PC-9 (cell line): ENCODE measurements around the gene ELFN1. TPM values are rescaled to one million over a fixed set of nuclear protein-coding genes. Genes with fewer than 3 reads are reported as not detected.

Experiments
- BruUV-seq: library from RNA; stranded (reverse); fragments of 400-500 nt; replicated peaks from 2 replicates; lab custom pipeline; 2021; lab: Mats Ljungman, UMichigan
- CTCF ChIA-PET: fragments of 300-600 bp; sonication (Branson Sonifier 250); formaldehyde crosslinking; loops from one replicate; lab custom pipeline; 2022; ENCODE audit warnings: antibody characterized with exemption; lab: Charles Lee
- POLR2A ChIA-PET: fragments of 300-600 bp; sonication (Branson Sonifier 250); formaldehyde crosslinking; loops from one replicate; lab custom pipeline; 2022; ENCODE audit warnings: antibody characterized with exemption; ENCODE audit not compliant: unreplicated experiment; lab: Charles Lee
- DNase-seq, 2 experiments: peaks; one replicate each; pipeline versions ENCODE4 v3.0.0 to v3.0.0-alpha.2; 2015 to 2022; ENCODE audit warnings: mixed read lengths in 1 of 2
- H2AFZ ChIP-seq: fragments of 200-600 bp; sonication (generic); 2 replicates; pipeline ENCODE4 v1.8.1; 2017; ENCODE audit warnings: antibody characterized with exemption
- H3F3A ChIP-seq: fragments of 200-600 bp; sonication (generic); 2 replicates; pipeline ENCODE4 v1.8.1; 2017; ENCODE audit warnings: antibody characterized with exemption, mild to moderate bottlenecking, low read depth; ENCODE audit not compliant: insufficient read depth
- H3K27ac ChIP-seq: fragments of 200-600 bp; sonication (generic); 2 replicates; pipeline ENCODE4 v1.6.1; 2016; ENCODE audit warnings: mixed run types
- H3K27me3 ChIP-seq: fragments of 200-600 bp; sonication (generic); 2 replicates; pipeline ENCODE4 v1.6.1; 2016; ENCODE audit warnings: low read depth, mixed run types; ENCODE audit not compliant: insufficient read depth
- H3K36me3 ChIP-seq: fragments of 200-600 bp; sonication (generic); 2 replicates; pipeline ENCODE4 v1.6.1; 2016; ENCODE audit warnings: low read depth, mixed run types
- H3K4me1 ChIP-seq: fragments of 200-600 bp; sonication (generic); replicated peaks from 2 replicates; pipeline ENCODE4 v1.6.1; 2016; ENCODE audit warnings: mixed run types; ENCODE audit not compliant: insufficient read depth
- H3K4me2 ChIP-seq: fragments of 200-600 bp; sonication (generic); 2 replicates; pipeline ENCODE4 v1.6.1; 2017; ENCODE audit warnings: mixed run types
- H3K4me3 ChIP-seq: fragments of 200-600 bp; sonication (generic); 2 replicates; pipeline ENCODE4 v1.6.1; 2016; ENCODE audit warnings: mixed run types
- H3K79me2 ChIP-seq: fragments of 200-600 bp; sonication (generic); 2 replicates; pipeline ENCODE4 v1.6.1; 2017; ENCODE audit warnings: low read depth, mixed run types
- H3K9me2 ChIP-seq: fragments of 200-600 bp; sonication (generic); 2 replicates; pipeline ENCODE4 v1.8.1; 2017; ENCODE audit warnings: mild to moderate bottlenecking; ENCODE audit not compliant: insufficient read depth
- H3K9me3 ChIP-seq: fragments of 200-600 bp; sonication (generic); 2 replicates; pipeline ENCODE4 v1.8.1; 2016; ENCODE audit warnings: low read depth; ENCODE audit not compliant: insufficient read depth
- H4K20me1 ChIP-seq: fragments of 200-600 bp; sonication (generic); 2 replicates; pipeline ENCODE4 v1.8.1; 2017; ENCODE audit not compliant: insufficient read depth
- CTCF ChIP-seq: fragments of 200-600 bp; sonication (generic); conservative IDR thresholded peaks from 2 replicates; pipeline ENCODE4 v1.6.1; 2017; ENCODE audit warnings: mixed run types, antibody characterized with exemption, mild to moderate bottlenecking, moderate library complexity
- EZH2 ChIP-seq: fragments of 200-600 bp; sonication (generic); IDR thresholded peaks from 2 replicates; pipeline ENCODE4 v1.8.0; 2017; ENCODE audit warnings: antibody characterized with exemption, low read depth
- intact Hi-C: fragments of 100-400 bp; cut with micrococcal nuclease; formaldehyde crosslinking; loops from one replicate; pipeline ENCODE4 v1.10.0; 2022; ENCODE audit not compliant: unreplicated experiment
- total RNA-seq: library from RNA; stranded (reverse); gene quantifications from 2 replicates; pipeline ENCODE4 v1.2.3, GENCODE V29; 2021

The ELFN1 gene
- total RNA-seq, 1 experiment from 2014 or later = 0.09 TPM

GRCh38 chr7:1738956-1739355, 68.9 kb downstream of the ELFN1 start:
- peaks cover 80% of the 10 kb centered on the region for H3K27me3 ChIP-seq
- ChIA-PET POLR2A (no interaction called here), CTCF (no interaction called here)
- no TSS peak for BruUV-seq
- no peaks in the 10 kb centered on the region for H3K36me3 ChIP-seq
- intact Hi-C loops = no loop called here
- H4K20me1 ChIP-seq = no peaks in the 10 kb centered on the region
- H3K27ac ChIP-seq = no peak overlapping the region
- no peak for DNase-seq
- no peaks in the 10 kb centered on the region for H3K9me3 ChIP-seq
- H3K4me2 ChIP-seq = no peak overlapping the region
- H3K79me2 ChIP-seq = no peaks in the 10 kb centered on the region
- H3K4me3 ChIP-seq = no peak overlapping the region
- no peaks in the 10 kb centered on the region for H3K4me1 ChIP-seq
- H3F3A ChIP-seq = no peaks in the 10 kb centered on the region
- H3K9me2 ChIP-seq = no peaks in the 10 kb centered on the region
- no peak overlapping the region for H2AFZ ChIP-seq
- no peak for TF ChIP-seq CTCF
- TF ChIP-seq EZH2 = no peak

- Histone ChIP-seq H3K9me3 (no peaks in the 10 kb centered on the region), H4K20me1 (no peaks in the 10 kb centered on the region), H3F3A (no peaks in the 10 kb centered on the region), H3K27ac (no peak overlapping the region), H3K36me3 (no peaks in the 10 kb centered on the region), H2AFZ (no peak overlapping the region), H3K9me2 (no peaks in the 10 kb centered on the region), H3K4me3 (no peak overlapping the region), H3K4me1 (no peaks in the 10 kb centered on the region), H3K79me2 (no peaks in the 10 kb centered on the region), H3K4me2 (no peak overlapping the region), H3K27me3 (peaks cover 73% of the 10 kb centered on the region)
- ChIA-PET CTCF (no interaction called here), POLR2A (no interaction called here)
- TF ChIP-seq EZH2 = no peak
- no peak for TF ChIP-seq CTCF
- intact Hi-C loops = no loop called here
- no peak for DNase-seq
- BruUV-seq = no TSS peak
These were observed 69.5 kb downstream of the ELFN1 start for GRCh38 chr7:1739593-1739992.

- no peak overlapping the region for H2AFZ ChIP-seq
- peaks cover 67% of the 10 kb centered on the region for H3K27me3 ChIP-seq
- intact Hi-C loops = no loop called here
- H4K20me1 ChIP-seq = no peaks in the 10 kb centered on the region
- H3K9me2 ChIP-seq = no peaks in the 10 kb centered on the region
- no peak for DNase-seq
- ChIA-PET POLR2A (no interaction called here), CTCF (no interaction called here)
- no peak overlapping the region for H3K4me3 ChIP-seq
- no peak overlapping the region for H3K27ac ChIP-seq
- no TSS peak for BruUV-seq
- H3K36me3 ChIP-seq = no peaks in the 10 kb centered on the region
- H3K9me3 ChIP-seq = no peaks in the 10 kb centered on the region
- TF ChIP-seq CTCF (no peak), EZH2 (no peak)
- H3K4me1 ChIP-seq = no peaks in the 10 kb centered on the region
- no peak overlapping the region for H3K4me2 ChIP-seq
- no peaks in the 10 kb centered on the region for H3K79me2 ChIP-seq
- H3F3A ChIP-seq = no peaks in the 10 kb centered on the region
These were observed 70.1 kb downstream of the ELFN1 start for GRCh38 chr7:1740214-1740613.
